Esophagus squamous epithelium (tissue), 5 donors: Measurements from ENCODE around the gene PDLIM5. TPM values are rescaled to one million over a fixed set of nuclear protein-coding genes. Genes with fewer than 3 reads are reported as not detected.

Experiments used
- DNase-seq: peaks from one replicate; lab custom pipeline; 2025; lab: John Stamatoyannopoulos, UW
- H3K27ac ChIP-seq, 4 donors: fragments of 200-600 bp; sonication (generic); one replicate each; pipeline ENCODE4 v1.5.1; 2016 to 2019; ENCODE audit warnings: mild to moderate bottlenecking in 1 of 4
- H3K27me3 ChIP-seq, 4 donors: fragments of 200-600 bp; sonication (generic); 1 replicate in 3 of 4; 2 replicates in 1 of 4; pipeline versions ENCODE4 v1.5.1 to v1.6.0; 2017 to 2021; ENCODE audit warnings: antibody characterized with exemption in 1 of 4
- H3K36me3 ChIP-seq, 3 donors: fragments of 200-600 bp; sonication (generic); one replicate each; pipeline ENCODE4 v1.5.1; 2016 to 2019
- H3K4me1 ChIP-seq, 3 donors: fragments of 200-600 bp; sonication (generic); one replicate each; pipeline ENCODE4 v1.5.1; 2017 to 2019
- H3K4me3 ChIP-seq, 4 donors: fragments of 200-600 bp; sonication (generic); 1 replicate in 3 of 4; 2 replicates in 1 of 4; pipeline ENCODE4 v1.5.1; 2016 to 2019; ENCODE audit warnings: mild to moderate bottlenecking in 2 of 4, moderate library complexity in 1 of 4
- H3K9me3 ChIP-seq, 3 donors: fragments of 200-600 bp; sonication (generic); one replicate each; pipeline ENCODE4 v1.5.1; 2016 to 2019
- CTCF ChIP-seq, 6 experiments: fragments of 450-650 bp in 4 of 6; fragments of 200-600 bp in 2 of 6; sonication (generic) in 2 of 6; IDR thresholded peaks; one replicate each; pipeline ENCODE4 v1.5.1; 2016 to 2019; ENCODE audit warnings: antibody characterized with exemption in 6 of 6, mild to moderate bottlenecking in 4 of 6, moderate library complexity in 4 of 6
- POLR2A ChIP-seq, 4 donors: fragments of 450-650 bp; IDR thresholded peaks; one replicate each; pipeline ENCODE4 v1.6.1; 2017; ENCODE audit warnings: antibody characterized with exemption in 4 of 4, mild to moderate bottlenecking in 4 of 4, moderate library complexity in 3 of 4
- WGBS, 2 donors: methylation state at CpG; one replicate each; pipeline ENCODE4 v1.1.5; 2018; 5-methylcytosine and 5-hydroxymethylcytosine counted together
- intact Hi-C: fragments of 100-400 bp; cut with DNase I; formaldehyde crosslinking; loops from one replicate; pipeline ENCODE4 v1.15.0; 2022
- total RNA-seq, 4 donors: library from RNA; depleted of rRNA; stranded (reverse); fragments of >200 nt; gene quantifications; one replicate each; pipeline ENCODE4 v1.1.0, GENCODE V29; 2016
- donor health status: DM: yes; HTN: yes; CAD: no.

Gene PDLIM5
- total RNA-seq, 4 donors from 2014 or later, result 57.0 to 204 (median 157) TPM

GRCh38 chr4:94715726-94716125, 264.0 kb downstream of the PDLIM5 start:
- Histone ChIP-seq H3K36me3 (no peaks in the 10 kb centered on the region), H3K9me3 (no peaks in the 10 kb centered on the region), H3K4me1 (no peaks in the 10 kb centered on the region), H3K4me3 (no peak overlapping the region), H3K27ac (no peak overlapping the region), H3K27me3 (no peaks in the 10 kb centered on the region)
- WGBS, 2 donors, result 81 to 86% methylated on average over 6 of the region's 6 CpGs
- no peak for DNase-seq
- intact Hi-C loops, result no loop called here
- TF ChIP-seq POLR2A (IDR thresholded peaks at IDR 0.05) (no peak), CTCF (IDR thresholded peaks at IDR 0.05) (no peak)

Other genes with a start within 250 kb of the PDLIM5 start
- 10 to 100 TPM; 13.2 to 26.7 (median 20.8) TPM for gene SMARCAD1, start 244.1 kb upstream of the PDLIM5 start, total RNA-seq
- 1 to 10 TPM in 1 of 4 donors, under 1 TPM in 2, not detected in 1; 0.13 to 5.5 (median 0.15) TPM for gene HPGDS, start 109.1 kb upstream of the PDLIM5 start, total RNA-seq